CD4-positive, alpha-beta memory T cell (primary cell): ENCODE data around the gene CASP3. TPM values are rescaled to one million over a fixed set of nuclear protein-coding genes. Genes with fewer than 3 reads are reported as not detected.

Experiments
- CTCF ChIA-PET: fragments of 350-600 bp; sonication (Branson Sonifier 250); formaldehyde crosslinking; loops from one replicate; lab custom pipeline; 2021; ENCODE audit warnings: inconsistent platforms; ENCODE audit not compliant: partially characterized antibody; lab: Charles Lee
- POLR2A ChIA-PET: fragments of 350-600 bp; sonication (Branson Sonifier 250); formaldehyde crosslinking; loops from one replicate; lab custom pipeline; 2021; ENCODE audit not compliant: partially characterized antibody; lab: Charles Lee
- DNase-seq, 5 donors: peaks; one replicate each; pipeline versions ENCODE4 v3.0.0 to v3.0.0-alpha.2; 2020 to 2022; ENCODE audit warnings: mixed read lengths in 1 of 5
- H3K27ac ChIP-seq: one replicate; pipeline ENCODE4 v1.7.0; 2013; ENCODE audit warnings: low read depth, low read length
- H3K27me3 ChIP-seq: 2 replicates; pipeline ENCODE4 v1.7.0; 2013; ENCODE audit warnings: mild to moderate bottlenecking, low read length, moderate library complexity; ENCODE audit not compliant: insufficient read depth
- H3K36me3 ChIP-seq: 2 replicates; pipeline ENCODE4 v1.7.0; 2013; ENCODE audit warnings: mild to moderate bottlenecking, low read length, moderate library complexity; ENCODE audit not compliant: insufficient read depth
- H3K4me1 ChIP-seq: 2 replicates; pipeline ENCODE4 v1.7.0; 2013; ENCODE audit warnings: mild to moderate bottlenecking, low read length, moderate library complexity; ENCODE audit not compliant: insufficient read depth
- H3K4me3 ChIP-seq, 2 donors: one replicate each; pipeline ENCODE4 v1.7.0; 2013; ENCODE audit warnings: low read length in 2 of 2, mild to moderate bottlenecking in 1 of 2
- H3K9me3 ChIP-seq, 2 donors: one replicate each; pipeline ENCODE4 v1.7.0; 2013; ENCODE audit warnings: low read length in 2 of 2, control low read depth in 1 of 2; ENCODE audit not compliant: control insufficient read depth in 1 of 2
- H3K27ac Mint-ChIP-seq, 7 donors: one replicate each; pipeline ENCODE4 v1.8.0; 2020 to 2021; ENCODE audit warnings: mixed read lengths in 7 of 7, mild to moderate bottlenecking in 6 of 7, inconsistent platforms in 3 of 7, moderate library complexity in 3 of 7
- H3K27me3 Mint-ChIP-seq, 2 donors: one replicate each; pipeline ENCODE4 v1.8.0; 2020 to 2021; ENCODE audit warnings: mixed read lengths in 2 of 2
- H3K36me3 Mint-ChIP-seq, 2 donors: one replicate each; pipeline ENCODE4 v1.8.0; 2020 to 2021; ENCODE audit warnings: mixed read lengths in 2 of 2, inconsistent platforms in 1 of 2, mild to moderate bottlenecking in 1 of 2
- H3K4me1 Mint-ChIP-seq, 4 donors: one replicate each; pipeline ENCODE4 v1.8.0; 2020 to 2021; ENCODE audit warnings: mixed read lengths in 4 of 4, mild to moderate bottlenecking in 1 of 4
- H3K4me3 Mint-ChIP-seq, 8 donors: one replicate each; pipeline ENCODE4 v1.8.0; 2020 to 2021; ENCODE audit warnings: mixed read lengths in 8 of 8, mild to moderate bottlenecking in 7 of 8, moderate library complexity in 6 of 8, inconsistent platforms in 3 of 8
- H3K9me3 Mint-ChIP-seq, 8 donors: one replicate each; pipeline ENCODE4 v1.8.0; 2020 to 2021; ENCODE audit warnings: mixed read lengths in 8 of 8, mild to moderate bottlenecking in 5 of 8, inconsistent platforms in 3 of 8, moderate library complexity in 1 of 8
- intact Hi-C: fragments of 100-400 bp; cut with micrococcal nuclease; formaldehyde crosslinking; loops from one replicate; pipeline ENCODE4 v1.15.1; 2023
- polyA plus RNA-seq, 2 donors: library from polyadenylated mRNA; unstranded; fragments of 300-500 nt; fragmentation: Illumina TruSeq; gene quantifications; one replicate each; pipeline ENCODE4 v1.2.3, GENCODE V29; 2021
- total RNA-seq, 2 experiments: library from RNA; stranded (reverse); gene quantifications; one replicate each; pipeline ENCODE4 v1.2.3, GENCODE V29; 2021

CASP3 gene
- total and polyA plus RNA-seq, 4 experiments from 2014 or later: 4.1 to 24.9 (median 12.6) TPM

GRCh38 chr4:184674011-184674410, 24.8 kb upstream of the CASP3 start:
- peak overlapping the region in 2 of 7 donors; percentile 11 to 51 for H3K27ac Mint-ChIP-seq
- no peak for DNase-seq

DNA sequence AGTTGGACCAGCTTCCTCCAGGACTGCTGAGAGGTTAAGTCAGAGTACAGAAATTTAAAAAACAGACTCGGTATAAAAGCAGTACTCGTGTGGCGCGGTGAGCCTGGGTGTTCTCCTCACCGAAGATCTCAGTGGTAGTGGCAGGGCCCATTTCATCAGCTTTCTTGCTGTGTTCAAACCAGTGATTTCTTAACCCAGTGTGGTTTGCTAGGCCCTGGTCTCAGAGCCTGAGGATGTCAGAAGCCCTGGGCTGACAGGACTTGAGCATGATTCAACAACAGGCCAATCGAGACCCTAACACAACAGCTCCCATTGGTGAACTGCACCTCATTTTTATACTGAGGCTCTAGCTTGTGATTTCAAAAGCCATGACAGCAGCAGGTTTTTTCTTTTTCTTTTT, 23.5 kb upstream of the CASP3 start:
- no peaks in the 10 kb centered on the region for H3K27me3 Mint-ChIP-seq
- peaks cover 20% of the 10 kb centered on the region for H3K4me1 ChIP-seq
- peaks cover 14 to 26% (median 25%) of the 10 kb centered on the region in 4 donors for H3K4me1 Mint-ChIP-seq
- CTCF ChIA-PET: interaction anchor here (0.7 kb wide), 1 partner anchor 169 kb away, joined by 3 read pairs; no protein-coding TSS in a partner anchor
- H3K27me3 ChIP-seq: no peaks in the 10 kb centered on the region
- POLR2A ChIA-PET: no interaction called here
- no peaks in the 10 kb centered on the region for H3K36me3 ChIP-seq
- no peak overlapping the region for H3K27ac ChIP-seq
- DNase-seq: no peak
- H3K36me3 Mint-ChIP-seq: peaks cover 22 to 32% of the 10 kb centered on the region in 2 donors
- H3K9me3 Mint-ChIP-seq: no peaks in the 10 kb centered on the region
- H3K27ac Mint-ChIP-seq: peak overlapping the region in 1 of 7 donors; percentile 63
- H3K4me3 Mint-ChIP-seq: no peak overlapping the region
- H3K9me3 ChIP-seq: no peaks in the 10 kb centered on the region
- intact Hi-C loops: no loop called here
- H3K4me3 ChIP-seq: no peak overlapping the region

More at GRCh38 chr4:184674011-184674410, 24.8 kb upstream of the CASP3 start:
- H3K4me3 ChIP-seq: no peak overlapping the region
- Mint-ChIP-seq H3K9me3 (no peaks in the 10 kb centered on the region), H3K4me3 (no peak overlapping the region), H3K27me3 (no peaks in the 10 kb centered on the region), H3K36me3 (peaks cover 13 to 22% of the 10 kb centered on the region in 2 donors), H3K4me1 (peaks cover 3 to 13% (median 12%) of the 10 kb centered on the region in 4 donors)
- intact Hi-C loops: no loop called here
- CTCF ChIA-PET: no interaction called here
- H3K9me3 ChIP-seq: no peaks in the 10 kb centered on the region
- H3K4me1 ChIP-seq: peaks cover 8% of the 10 kb centered on the region
- no peaks in the 10 kb centered on the region for H3K36me3 ChIP-seq
- H3K27me3 ChIP-seq: no peaks in the 10 kb centered on the region
- POLR2A ChIA-PET: no interaction called here
- H3K27ac ChIP-seq: no peak overlapping the region

- H3K4me1 Mint-ChIP-seq: peaks cover 16 to 34% (median 27%) of the 10 kb centered on the region in 4 donors
- peaks cover 30 to 36% of the 10 kb centered on the region in 2 donors for H3K36me3 Mint-ChIP-seq
Measured at GRCh38 chr4:184671101-184671500, 21.9 kb upstream of the CASP3 start.

GRCh38 chr4:184669251-184669650, 20.0 kb upstream of the CASP3 start:
- Mint-ChIP-seq H3K4me1 (peaks cover 16 to 34% (median 30%) of the 10 kb centered on the region in 4 donors), H3K36me3 (peaks cover 35 to 38% of the 10 kb centered on the region in 2 donors), H3K9me3 (no peaks in the 10 kb centered on the region), H3K4me3 (peak overlapping the region in 3 of 8 donors; percentile 4 to 47 (median 43)), H3K27ac (peak overlapping the region in 6 of 7 donors; percentile 6 to 84 (median 70)), H3K27me3 (no peaks in the 10 kb centered on the region)
- CTCF ChIA-PET: interaction anchor here (0.8 to 3.5 kb wide), 3 partner anchors 14 to 405 kb away, joined by 3 to 13 read pairs (median 11); partner anchors contain the start of genes CASP3 and PRIMPOL
- intact Hi-C loops: no loop called here
- POLR2A ChIA-PET: interaction anchor here (1.5 to 1.6 kb wide), 3 partner anchors 20 to 65 kb away, joined by 4 to 15 read pairs (median 8); partner anchors contain the start of genes CASP3, CENPU and PRIMPOL
- H3K27ac ChIP-seq: no peak overlapping the region
- H3K36me3 ChIP-seq: no peaks in the 10 kb centered on the region
- H3K4me3 ChIP-seq: no peak overlapping the region
- no peaks in the 10 kb centered on the region for H3K9me3 ChIP-seq
- H3K4me1 ChIP-seq: peaks cover 24% of the 10 kb centered on the region
- no peaks in the 10 kb centered on the region for H3K27me3 ChIP-seq
- no peak for DNase-seq

More at GRCh38 chr4:184671101-184671500, 21.9 kb upstream of the CASP3 start:
- no peaks in the 10 kb centered on the region for H3K9me3 Mint-ChIP-seq
- no peak overlapping the region for H3K27ac Mint-ChIP-seq
- H3K27me3 Mint-ChIP-seq: no peaks in the 10 kb centered on the region
- Histone ChIP-seq H3K9me3 (no peaks in the 10 kb centered on the region), H3K27me3 (no peaks in the 10 kb centered on the region), H3K4me1 (peaks cover 24% of the 10 kb centered on the region), H3K4me3 (no peak overlapping the region), H3K36me3 (no peaks in the 10 kb centered on the region), H3K27ac (no peak overlapping the region)
- H3K4me3 Mint-ChIP-seq: no peak overlapping the region
- POLR2A ChIA-PET: no interaction called here
- no peak for DNase-seq
- CTCF ChIA-PET: interaction anchor here (2.7 to 3.5 kb wide), 2 partner anchors 22 to 407 kb away, joined by 11 to 13 read pairs; partner anchors contain the start of genes CASP3 and PRIMPOL
- intact Hi-C loops: no loop called here

DNA sequence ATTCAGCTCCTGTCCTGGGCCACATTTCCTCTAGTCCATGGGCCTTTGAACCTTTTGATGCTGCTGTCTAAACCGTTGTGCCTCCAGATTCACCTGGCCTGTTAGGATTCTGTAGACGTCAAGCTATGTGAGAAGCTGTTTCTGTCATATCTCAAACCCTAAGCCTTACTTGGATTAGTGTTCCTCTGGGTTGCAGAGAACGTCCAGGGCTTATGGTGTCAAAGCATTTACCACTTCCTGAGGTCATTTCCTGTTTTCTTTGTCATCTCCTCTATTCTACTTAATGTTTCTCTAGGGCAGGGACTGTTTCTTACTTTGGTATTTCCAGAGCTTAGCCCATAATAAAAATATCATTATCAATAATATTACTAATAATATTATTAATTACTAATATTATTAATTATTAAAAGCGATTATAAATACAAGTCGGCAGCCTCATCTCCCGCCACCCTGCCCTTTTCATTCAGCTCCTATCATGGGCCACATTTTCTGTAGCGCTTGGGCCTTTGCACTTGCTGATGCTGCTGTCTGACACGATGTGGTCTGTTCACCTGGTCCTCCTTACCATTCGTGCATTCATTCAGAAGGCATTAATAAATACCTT, 19.4 kb upstream of the CASP3 start:
- CTCF ChIA-PET: interaction anchor here (2.7 to 3.5 kb wide), 2 partner anchors 20 to 404 kb away, joined by 11 to 13 read pairs; partner anchors contain the start of genes CASP3 and PRIMPOL
- intact Hi-C loops: no loop called here

DNA sequence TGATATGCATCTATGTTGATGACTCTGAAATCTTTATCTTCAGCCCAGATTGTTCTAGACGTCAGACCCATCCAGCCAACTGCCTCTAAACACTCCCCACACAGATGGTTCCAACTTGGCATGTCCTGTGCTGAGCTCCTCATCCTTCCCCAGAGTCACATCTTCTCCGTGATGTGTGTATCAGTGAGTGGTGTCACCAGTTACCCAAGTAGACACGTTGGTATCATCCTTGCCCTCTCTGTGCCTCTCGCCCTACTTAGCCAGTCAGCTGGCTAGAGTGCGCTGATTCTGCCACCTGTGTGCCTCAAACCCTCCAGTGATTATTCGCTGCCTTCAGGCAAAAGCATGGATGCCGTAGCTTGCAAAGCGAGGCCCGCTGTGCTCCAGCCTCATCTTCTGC, 18.8 kb upstream of the CASP3 start:
- no peaks in the 10 kb centered on the region for H3K9me3 Mint-ChIP-seq
- DNase-seq: peak in 2 of 5 donors; percentile 13 to 16
- H3K4me1 Mint-ChIP-seq: peaks cover 16 to 34% (median 30%) of the 10 kb centered on the region in 4 donors
- Histone ChIP-seq H3K4me3 (no peak overlapping the region), H3K36me3 (no peaks in the 10 kb centered on the region), H3K9me3 (no peaks in the 10 kb centered on the region), H3K27me3 (no peaks in the 10 kb centered on the region), H3K4me1 (peaks cover 24% of the 10 kb centered on the region), H3K27ac (peak overlapping the region; percentile 5)
- ChIA-PET CTCF (interaction anchor here (3.5 kb wide), 1 partner anchor 19 kb away, joined by 13 read pairs; the partner anchor contains the start of genes CASP3 and PRIMPOL), POLR2A (interaction anchor here (1.5 to 1.6 kb wide), 3 partner anchors 19 to 66 kb away, joined by 4 to 15 read pairs (median 8); partner anchors contain the start of genes CASP3, CENPU and PRIMPOL)
- intact Hi-C loops: no loop called here
- no peaks in the 10 kb centered on the region for H3K27me3 Mint-ChIP-seq
- H3K27ac Mint-ChIP-seq: peak overlapping the region; percentile 54 to 94 (median 72)
- peak overlapping the region in 7 of 8 donors; percentile 10 to 77 (median 32) for H3K4me3 Mint-ChIP-seq
- peaks cover 28 to 33% of the 10 kb centered on the region in 2 donors for H3K36me3 Mint-ChIP-seq

More for the DNA sequence above, 19.4 kb upstream of the CASP3 start:
- Mint-ChIP-seq H3K4me1 (peaks cover 16 to 34% (median 30%) of the 10 kb centered on the region in 4 donors), H3K27ac (peak overlapping the region; percentile 54 to 94 (median 72)), H3K36me3 (peaks cover 29 to 32% of the 10 kb centered on the region in 2 donors), H3K27me3 (no peaks in the 10 kb centered on the region), H3K9me3 (no peaks in the 10 kb centered on the region), H3K4me3 (peak overlapping the region in 7 of 8 donors; percentile 25 to 77 (median 40))
- no peak overlapping the region for H3K4me3 ChIP-seq
- no peaks in the 10 kb centered on the region for H3K9me3 ChIP-seq
- H3K4me1 ChIP-seq: peaks cover 24% of the 10 kb centered on the region
- peak overlapping the region; percentile 5 for H3K27ac ChIP-seq
- H3K36me3 ChIP-seq: no peaks in the 10 kb centered on the region
- H3K27me3 ChIP-seq: no peaks in the 10 kb centered on the region
- DNase-seq: peak in 4 of 5 donors; percentile 24 to 38 (median 32)
- POLR2A ChIA-PET: interaction anchor here (1.5 to 1.6 kb wide), 3 partner anchors 19 to 65 kb away, joined by 4 to 15 read pairs (median 8); partner anchors contain the start of genes CASP3, CENPU and PRIMPOL

DNA sequence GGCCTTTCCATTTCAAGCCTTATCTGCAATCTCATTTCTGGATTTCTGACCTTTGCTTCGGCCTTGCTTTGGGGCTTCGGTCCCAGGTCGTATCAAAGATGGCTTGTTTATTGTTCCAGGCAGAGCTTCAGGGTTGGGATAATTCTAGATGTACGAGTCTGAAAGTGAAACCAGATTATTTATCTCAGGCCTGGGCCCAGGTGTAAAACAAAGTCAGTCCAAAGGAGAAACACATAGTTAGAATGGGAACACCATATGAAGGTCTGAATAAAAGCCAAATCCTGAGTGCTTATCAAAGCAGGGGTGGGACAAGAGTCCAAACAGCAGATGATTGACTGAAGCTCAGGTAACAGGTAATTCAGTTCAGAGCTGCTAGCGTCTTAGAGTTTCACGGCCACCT, 17.4 kb upstream of the CASP3 start:
- no peak overlapping the region for H3K4me3 ChIP-seq
- peaks cover 16 to 34% (median 30%) of the 10 kb centered on the region in 4 donors for H3K4me1 Mint-ChIP-seq
- H3K27ac ChIP-seq: no peak overlapping the region
- ChIA-PET CTCF (interaction anchor here (0.8 kb wide), 1 partner anchor 10 kb away, joined by 3 read pairs; no protein-coding TSS in a partner anchor), POLR2A (interaction anchor here (1.1 kb wide), 1 partner anchor 17 kb away, joined by 4 read pairs; no protein-coding TSS in a partner anchor)
- H3K27me3 ChIP-seq: no peaks in the 10 kb centered on the region
- H3K27ac Mint-ChIP-seq: no peak overlapping the region
- DNase-seq: no peak
- no peaks in the 10 kb centered on the region for H3K36me3 ChIP-seq
- no peaks in the 10 kb centered on the region for H3K9me3 Mint-ChIP-seq
- H3K4me3 Mint-ChIP-seq: no peak overlapping the region
- peaks cover 24% of the 10 kb centered on the region for H3K4me1 ChIP-seq
- no peaks in the 10 kb centered on the region for H3K9me3 ChIP-seq
- intact Hi-C loops: no loop called here
- H3K27me3 Mint-ChIP-seq: no peaks in the 10 kb centered on the region
- H3K36me3 Mint-ChIP-seq: peaks cover 22 to 30% of the 10 kb centered on the region in 2 donors
